HUES6 (cell line): Measurements from ENCODE around the gene MXD4.
"Not testable (repeated sequence)": the region's sequence is repeated elsewhere in the genome, so short reads cannot be mapped to it uniquely, and the experiment has no call there.

Experiments
- H3K27ac ChIP-seq: 2 replicates; pipeline ENCODE4 v1.7.0; 2013; ENCODE audit warnings: low read depth, mild to moderate bottlenecking, low read length, inconsistent platforms
- H3K27me3 ChIP-seq: 2 replicates; pipeline ENCODE4 v1.6.1; 2013; ENCODE audit warnings: low read length; ENCODE audit not compliant: control insufficient read depth, insufficient read depth
- H3K36me3 ChIP-seq: 2 replicates; pipeline ENCODE4 v1.6.1; 2013; ENCODE audit warnings: low read length; ENCODE audit not compliant: control insufficient read depth, insufficient read depth
- H3K4me1 ChIP-seq: 2 replicates; pipeline ENCODE4 v1.6.1; 2013; ENCODE audit warnings: low read length; ENCODE audit not compliant: control insufficient read depth, insufficient read depth
- H3K4me3 ChIP-seq: 2 replicates; pipeline ENCODE4 v1.5.1; 2013; ENCODE audit warnings: low read depth, low read length
- H3K9ac ChIP-seq: one replicate; pipeline ENCODE4 v1.6.1; 2013; ENCODE audit warnings: mild to moderate bottlenecking, low read length
- H3K9me3 ChIP-seq: 2 replicates; pipeline ENCODE4 v1.6.1; 2013; ENCODE audit warnings: low read depth, low read length; ENCODE audit not compliant: control insufficient read depth, insufficient read depth

The MXD4 gene

GRCh38 chr4:2226261-2226660 is 35.6 kb downstream of the MXD4 start:
- Histone ChIP-seq H3K4me3 (no peak overlapping the region), H3K36me3 (no peaks in the 10 kb centered on the region), H3K4me1 (peaks cover 24% of the 10 kb centered on the region), H3K9me3 (no peaks in the 10 kb centered on the region), H3K9ac (no peak overlapping the region), H3K27me3 (peaks cover 16% of the 10 kb centered on the region; the same call in 1 of the 2 replicates), H3K27ac (no peak overlapping the region)

DNA sequence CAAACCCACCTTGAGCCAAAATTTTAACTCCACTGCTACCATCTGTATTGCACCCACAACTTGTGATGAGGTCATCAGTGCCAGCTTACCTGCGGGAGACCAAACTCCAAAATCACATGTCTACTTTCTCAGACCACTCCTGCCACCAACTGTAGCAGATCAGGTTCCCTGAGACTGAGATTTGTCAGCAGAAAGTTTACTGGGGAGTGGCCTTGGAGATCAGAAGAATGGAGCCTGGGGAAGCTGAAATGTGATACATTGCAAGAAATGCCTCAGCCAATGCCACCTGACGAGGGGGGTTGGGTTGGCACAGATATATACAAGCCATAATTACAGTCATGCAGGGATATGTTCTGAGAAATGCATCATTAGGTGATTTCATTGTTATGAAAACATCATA is 39.1 kb downstream of the MXD4 start:
- Histone ChIP-seq H3K36me3 (no peaks in the 10 kb centered on the region), H3K4me1 (peaks cover 32% of the 10 kb centered on the region), H3K9ac (no peak overlapping the region), H3K4me3 (no peak overlapping the region), H3K9me3 (no peaks in the 10 kb centered on the region), H3K27me3 (peaks cover 41% of the 10 kb centered on the region; the same call in 1 of the 2 replicates), H3K27ac (no peak overlapping the region)

GRCh38 chr4:2221378-2221777 is 40.5 kb downstream of the MXD4 start:
- 0 out of 2 replicates have a peak overlapping the region, but pooled peaks have one; percentile 21 for H3K4me3 ChIP-seq
- peaks cover 32% of the 10 kb centered on the region for H3K4me1 ChIP-seq
- H3K9me3 ChIP-seq, H3K36me3 ChIP-seq: not testable (repeated sequence)
- peak overlapping the region; percentile 51; the same call in 1 of the 2 replicates for H3K27ac ChIP-seq
- H3K9ac ChIP-seq = peak overlapping the region; percentile 69
- peaks cover 55% of the 10 kb centered on the region for H3K27me3 ChIP-seq

DNA sequence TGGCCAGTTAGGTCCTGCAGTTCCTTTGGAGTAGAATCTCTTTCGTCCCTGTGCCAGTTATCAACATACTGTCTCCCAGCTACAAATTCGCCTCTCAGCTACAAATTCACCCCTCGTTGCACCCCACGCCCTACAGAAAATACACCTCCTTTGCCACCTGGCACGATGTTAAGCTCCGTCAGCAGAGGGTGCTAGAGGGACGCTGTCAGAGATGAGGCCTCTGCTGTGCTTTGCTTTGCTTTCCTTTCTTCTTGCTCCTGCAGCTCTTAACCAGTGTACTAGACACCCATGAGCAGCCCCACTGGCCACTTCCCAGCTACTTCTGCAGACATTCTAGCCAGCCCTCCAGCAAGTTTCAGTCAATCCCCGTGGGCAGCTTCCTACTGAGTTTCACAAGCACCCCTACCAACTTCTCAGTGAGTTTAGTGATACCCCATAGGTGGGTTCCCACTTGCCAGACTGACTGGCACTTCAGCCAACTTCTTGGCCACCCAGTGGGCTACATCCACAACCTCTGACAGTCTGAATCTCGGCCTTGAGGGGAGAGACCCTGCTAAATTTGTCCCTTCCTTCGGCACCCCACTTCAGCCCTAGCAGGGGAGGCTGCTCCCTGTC is 41.8 kb downstream of the MXD4 start:
- peak overlapping the region; percentile 10; the same call in 1 of the 2 replicates for H3K27ac ChIP-seq
- peaks cover 36% of the 10 kb centered on the region for H3K4me1 ChIP-seq
- no peaks in the 10 kb centered on the region for H3K9me3 ChIP-seq
- peak overlapping the region; percentile 36 for H3K9ac ChIP-seq
- peaks cover 64% of the 10 kb centered on the region for H3K27me3 ChIP-seq
- H3K36me3 ChIP-seq = no peaks in the 10 kb centered on the region
- no peak overlapping the region for H3K4me3 ChIP-seq

DNA sequence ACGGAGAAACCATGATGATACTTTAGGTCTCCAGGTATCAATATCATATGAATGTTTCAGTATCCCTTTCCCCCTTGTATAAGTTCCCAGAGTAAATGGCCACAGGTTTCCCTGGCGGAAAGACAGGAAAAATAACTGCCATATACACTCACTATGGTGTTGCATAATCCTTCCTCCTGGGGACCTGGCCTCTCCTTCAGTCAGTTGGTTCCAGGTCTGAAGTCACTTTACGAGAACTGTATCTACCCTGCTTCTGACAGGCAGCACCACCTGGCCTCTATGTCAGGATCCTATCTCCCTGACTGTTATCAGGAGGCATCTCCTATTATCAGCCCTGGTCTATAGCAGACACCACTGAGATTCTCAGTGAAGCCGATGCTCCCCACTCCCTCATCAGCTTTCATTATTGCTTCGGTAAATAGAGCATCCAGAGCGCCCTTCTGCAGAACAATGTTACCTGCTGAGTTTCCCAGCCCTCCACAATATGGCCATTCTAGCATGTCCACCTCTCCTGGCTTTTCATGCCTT is 42.6 kb downstream of the MXD4 start:
- H3K4me1 ChIP-seq = peaks cover 36% of the 10 kb centered on the region
- H3K9me3 ChIP-seq = no peaks in the 10 kb centered on the region
- no peak overlapping the region for H3K9ac ChIP-seq
- H3K27me3 ChIP-seq = peaks cover 64% of the 10 kb centered on the region
- no peak overlapping the region for H3K27ac ChIP-seq
- no peaks in the 10 kb centered on the region for H3K36me3 ChIP-seq
- no peak overlapping the region for H3K4me3 ChIP-seq

DNA sequence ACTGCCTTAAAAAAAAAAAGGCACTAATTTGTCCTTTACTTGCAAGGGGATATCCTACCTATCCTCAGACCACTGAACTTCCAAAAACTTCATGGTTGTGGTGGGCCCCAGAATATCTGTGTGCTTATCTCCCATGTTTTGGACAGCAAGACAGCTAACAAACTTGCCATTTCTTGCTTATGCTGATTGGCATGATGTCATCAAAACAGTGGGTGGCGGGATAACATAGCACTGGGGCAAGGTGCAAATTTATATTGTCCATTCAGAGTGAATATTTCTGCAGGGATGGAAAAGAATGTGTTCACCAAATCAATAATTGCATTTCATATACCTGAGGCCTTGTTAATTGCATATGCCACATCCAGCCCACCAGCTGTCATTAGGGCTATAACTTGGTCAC is 43.5 kb downstream of the MXD4 start:
- no peaks in the 10 kb centered on the region for H3K9me3 ChIP-seq
- H3K9ac ChIP-seq = no peak overlapping the region
- H3K27ac ChIP-seq = no peak overlapping the region
- H3K36me3 ChIP-seq = no peaks in the 10 kb centered on the region
- peaks cover 34% of the 10 kb centered on the region for H3K4me1 ChIP-seq
- H3K27me3 ChIP-seq = peaks cover 63% of the 10 kb centered on the region
- no peak overlapping the region for H3K4me3 ChIP-seq

DNA sequence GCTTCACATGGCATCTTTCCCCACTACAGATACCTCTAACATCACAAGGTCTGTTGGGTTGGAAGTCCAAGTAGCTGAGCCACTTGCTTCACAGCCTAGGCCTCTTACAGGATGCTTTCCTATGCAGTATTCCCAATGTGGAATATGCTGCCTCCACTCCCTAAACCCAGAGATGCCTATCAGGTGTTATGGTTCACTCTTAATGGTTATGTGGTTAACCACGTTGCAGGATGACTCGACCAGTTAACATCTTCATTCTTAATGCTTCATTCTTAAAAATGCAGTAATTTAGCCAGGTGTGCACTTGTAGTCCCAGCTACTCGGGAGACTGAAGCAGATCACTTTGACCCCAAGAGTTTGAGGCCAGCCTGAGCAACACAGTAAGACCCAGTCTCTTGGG is 44.2 kb downstream of the MXD4 start:
- peaks cover 56% of the 10 kb centered on the region for H3K27me3 ChIP-seq
- H3K4me3 ChIP-seq = no peak overlapping the region
- H3K4me1 ChIP-seq = peaks cover 27% of the 10 kb centered on the region
- no peak overlapping the region for H3K27ac ChIP-seq
- no peaks in the 10 kb centered on the region for H3K9me3 ChIP-seq
- H3K36me3 ChIP-seq = no peaks in the 10 kb centered on the region
- no peak overlapping the region for H3K9ac ChIP-seq

- Histone ChIP-seq H3K9ac (no peak overlapping the region), H3K27me3 (peaks cover 24% of the 10 kb centered on the region), H3K4me3 (no peak overlapping the region), H3K4me1 (0 out of 2 replicates have a peak, but pooled peaks cover 4% of the 10 kb centered on the region), H3K36me3 (no peaks in the 10 kb centered on the region), H3K27ac (no peak overlapping the region), H3K9me3 (no peaks in the 10 kb centered on the region)
Measured at GRCh38 chr4:2212831-2213230, 49.1 kb downstream of the MXD4 start.

DNA sequence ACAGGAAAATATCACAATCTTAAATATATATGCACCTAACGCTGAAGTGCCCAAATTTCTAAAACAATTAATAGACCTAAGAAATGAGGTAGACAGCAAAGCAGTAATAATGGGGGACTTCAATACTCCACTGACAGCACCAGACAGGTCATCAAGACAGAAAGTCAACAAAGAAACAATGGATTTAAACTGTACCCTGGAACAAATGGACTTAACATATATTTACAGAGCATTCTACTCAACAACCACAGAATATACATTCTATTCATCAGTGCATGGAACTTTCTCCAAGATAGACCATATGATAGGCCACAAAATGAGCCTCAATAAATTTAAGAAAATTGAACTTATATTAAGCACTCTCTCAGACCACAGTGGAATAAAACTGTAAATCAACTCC is 59.1 kb downstream of the MXD4 start:
- H3K9me3 ChIP-seq, H3K27me3 ChIP-seq, H3K27ac ChIP-seq, H3K4me1 ChIP-seq, H3K9ac ChIP-seq, H3K4me3 ChIP-seq, H3K36me3 ChIP-seq: not testable (repeated sequence)
